ENCODE results near the gene SLC26A1. TPM values are rescaled to one million over a fixed set of nuclear protein-coding genes. Genes with fewer than 3 reads are reported as not detected.
"Not testable (repeated sequence)": the region's sequence is repeated elsewhere in the genome, so short reads cannot be mapped to it uniquely, and the experiment has no call there.

SLC26A1 gene
- total RNA-seq, 4 donors from 2014 or later, result 0.09 to 0.12 TPM; not detected in 2

DNA sequence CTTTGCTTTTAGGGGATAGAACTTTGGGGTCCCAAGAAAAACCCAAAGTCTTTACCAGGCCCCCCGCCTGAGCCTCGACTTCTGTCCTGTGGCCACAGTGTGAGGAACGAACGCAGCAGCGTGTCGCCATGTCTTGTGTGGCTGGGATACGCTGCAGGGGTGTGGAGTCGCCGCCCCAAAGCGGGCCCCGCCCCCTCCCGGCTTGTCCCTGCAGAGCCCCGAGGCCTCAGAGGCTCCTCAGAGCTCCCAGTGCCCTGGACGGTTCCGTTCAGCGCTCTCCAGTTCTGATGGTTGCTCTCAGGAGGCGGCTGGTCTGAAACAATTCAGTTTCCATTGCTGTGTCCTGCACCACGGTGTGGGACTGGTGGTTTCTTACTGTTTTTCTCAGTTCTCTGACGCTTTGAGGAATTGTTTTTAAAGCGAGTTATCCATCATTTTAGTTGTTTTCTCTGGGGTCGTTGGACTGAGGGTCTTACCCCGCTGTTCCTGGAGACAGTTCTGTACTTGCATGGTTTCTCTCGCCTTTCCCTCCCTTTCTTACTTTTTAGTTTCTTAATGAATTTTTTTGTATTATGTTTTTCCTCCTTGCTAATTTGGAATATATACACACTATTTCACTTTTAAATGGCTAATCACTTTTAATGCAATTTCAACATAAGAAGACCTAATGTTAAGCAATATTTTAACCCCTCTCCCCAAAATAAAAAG lies 7.9 kb downstream of the SLC26A1 start:
- no peak for DNase-seq (ENCODE audit: low spot score)
- ATAC-seq (ENCODE audit: low FRiP score), result no peak
- TF ChIP-seq, protein P1, sequence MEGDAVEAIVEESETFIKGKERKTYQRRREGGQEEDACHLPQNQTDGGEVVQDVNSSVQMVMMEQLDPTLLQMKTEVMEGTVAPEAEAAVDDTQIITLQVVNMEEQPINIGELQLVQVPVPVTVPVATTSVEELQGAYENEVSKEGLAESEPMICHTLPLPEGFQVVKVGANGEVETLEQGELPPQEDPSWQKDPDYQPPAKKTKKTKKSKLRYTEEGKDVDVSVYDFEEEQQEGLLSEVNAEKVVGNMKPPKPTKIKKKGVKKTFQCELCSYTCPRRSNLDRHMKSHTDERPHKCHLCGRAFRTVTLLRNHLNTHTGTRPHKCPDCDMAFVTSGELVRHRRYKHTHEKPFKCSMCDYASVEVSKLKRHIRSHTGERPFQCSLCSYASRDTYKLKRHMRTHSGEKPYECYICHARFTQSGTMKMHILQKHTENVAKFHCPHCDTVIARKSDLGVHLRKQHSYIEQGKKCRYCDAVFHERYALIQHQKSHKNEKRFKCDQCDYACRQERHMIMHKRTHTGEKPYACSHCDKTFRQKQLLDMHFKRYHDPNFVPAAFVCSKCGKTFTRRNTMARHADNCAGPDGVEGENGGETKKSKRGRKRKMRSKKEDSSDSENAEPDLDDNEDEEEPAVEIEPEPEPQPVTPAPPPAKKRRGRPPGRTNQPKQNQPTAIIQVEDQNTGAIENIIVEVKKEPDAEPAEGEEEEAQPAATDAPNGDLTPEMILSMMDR (IDR thresholded peaks at IDR 0.05), result no peak

GRCh38 chr4:984336-985054 lies 8.7 kb downstream of the SLC26A1 start:
- ATAC-seq (ENCODE audit: low FRiP score) (no peak), DNase-seq (ENCODE audit: low spot score) (no peak)
- TF ChIP-seq, protein P1 (IDR thresholded peaks at IDR 0.05), result no peak

DNA sequence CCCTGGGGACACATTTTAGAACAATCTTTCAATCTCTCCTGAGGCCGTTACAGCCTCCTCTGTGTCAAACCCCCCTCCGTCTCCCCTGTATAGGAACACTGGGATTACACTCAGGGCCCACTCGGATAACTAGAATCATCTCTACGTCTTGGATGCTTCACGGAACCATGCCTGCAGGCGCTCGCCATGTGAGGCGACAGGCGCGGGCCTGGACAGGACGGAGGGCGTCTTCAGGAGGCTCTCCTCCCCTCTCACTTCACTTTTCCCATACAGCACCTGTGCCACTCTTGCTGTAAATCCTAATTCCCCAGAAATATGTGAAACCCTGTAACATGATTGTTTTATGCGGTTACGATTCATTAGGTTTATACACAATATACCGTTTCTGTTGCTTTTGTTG lies 10.4 kb downstream of the SLC26A1 start:
- ATAC-seq (ENCODE audit: low FRiP score) (no peak), DNase-seq (ENCODE audit: low spot score) (no peak)
- TF ChIP-seq, protein P1 (IDR thresholded peaks at IDR 0.05), result no peak

GRCh38 chr4:982291-982690 lies 10.9 kb downstream of the SLC26A1 start:
- TF ChIP-seq, protein P1 (IDR thresholded peaks at IDR 0.05), result no peak
- no peak for DNase-seq (ENCODE audit: low spot score)
- no peak for ATAC-seq (ENCODE audit: low FRiP score)

DNA sequence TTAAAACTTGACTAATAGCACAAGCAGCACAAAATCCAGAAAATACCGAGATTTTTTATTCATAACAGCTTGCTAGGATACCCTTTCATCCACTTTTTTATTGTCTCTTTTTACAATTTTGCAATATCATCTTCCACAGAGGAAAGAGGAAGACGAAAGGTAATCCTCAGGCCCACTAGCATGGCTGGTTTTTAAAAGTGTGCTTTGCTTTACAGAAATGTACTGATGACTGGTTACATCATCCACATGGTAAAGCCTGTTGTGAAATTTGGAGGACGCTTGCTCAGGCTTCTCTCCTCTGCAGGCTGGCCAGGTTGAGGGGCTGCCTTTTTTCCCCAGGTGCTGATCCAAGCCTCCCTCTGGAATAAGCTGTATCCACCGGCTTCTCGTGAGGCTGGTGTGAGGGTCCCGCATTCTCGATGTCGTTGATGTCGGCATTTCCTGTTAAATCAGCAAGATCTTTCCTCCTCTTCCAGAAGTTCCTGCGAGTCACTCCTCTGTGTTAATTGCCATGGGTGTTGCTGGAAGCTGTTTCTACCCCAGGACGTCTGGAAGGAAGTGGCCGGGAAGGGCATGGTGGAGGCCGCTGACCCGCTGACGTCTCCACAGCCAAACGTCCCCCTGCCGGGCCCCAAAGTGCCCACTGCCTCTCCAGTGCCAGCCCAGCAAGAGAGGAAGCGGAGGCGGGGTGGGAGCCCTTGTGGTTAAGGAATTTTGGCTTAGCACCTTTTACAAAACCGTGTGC lies 14.1 kb downstream of the SLC26A1 start:
- ATAC-seq (ENCODE audit: low FRiP score) (peak; percentile 36), DNase-seq (ENCODE audit: low spot score) (no peak)
- TF ChIP-seq, protein P1 (IDR thresholded peaks at IDR 0.05), result no peak

GRCh38 chr4:976016-976415 lies 17.2 kb downstream of the SLC26A1 start:
- ATAC-seq (ENCODE audit: low FRiP score); DNase-seq (ENCODE audit: low spot score): not testable (repeated sequence)

DNA sequence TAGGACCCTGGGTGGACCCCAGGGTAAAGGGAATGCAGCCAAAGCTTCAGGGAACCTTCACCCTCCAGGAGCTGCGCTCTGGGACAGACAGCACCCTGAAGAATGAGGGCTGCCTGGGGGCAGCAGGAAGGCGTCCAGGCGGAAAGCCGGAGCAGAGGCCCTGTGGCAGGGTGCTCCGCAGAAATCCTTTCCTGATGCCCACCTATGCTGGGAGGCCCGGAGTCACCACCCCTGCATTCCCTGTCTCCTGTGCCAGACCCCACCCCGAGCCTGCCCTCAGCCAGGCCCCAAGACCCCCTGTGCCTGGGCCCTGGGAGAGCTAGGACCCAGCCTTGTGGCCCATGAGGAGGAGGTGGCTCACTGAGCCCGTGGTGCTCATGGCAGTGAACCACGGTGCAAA lies 18.5 kb downstream of the SLC26A1 start:
- DNase-seq (ENCODE audit: low spot score) (no peak), ATAC-seq (ENCODE audit: low FRiP score) (no peak)
- TF ChIP-seq, protein P1 (IDR thresholded peaks at IDR 0.05), result no peak

All from omental fat pad (tissue), 4 donors.